Subcutaneous adipose tissue (tissue), 4 donors: ENCODE measurements around the gene ATP6AP2. TPM values are rescaled to one million over a fixed set of nuclear protein-coding genes. Genes with fewer than 3 reads are reported as not detected.

Experiments used
- small RNA-seq: library from RNA; depleted of rRNA; stranded (forward); fragments of <200 nt; gene quantifications from one replicate; pipeline ENCODE3, GENCODE V24; 2016
- total RNA-seq, 4 donors: library from RNA; depleted of rRNA; stranded (reverse); fragments of >200 nt; gene quantifications; one replicate each; pipeline ENCODE4 v1.1.0, GENCODE V29; 2016
- TF ChIP-seq, protein P1 (sequence below): fragments of 450-650 bp; IDR thresholded peaks from one replicate; pipeline ENCODE4 v1.5.1; 2016; ENCODE audit warnings: low read depth, mild to moderate bottlenecking, control low read depth, antibody characterized with exemption, moderate library complexity

ATP6AP2 gene
- total RNA-seq, 4 donors from 2014 or later: 65.6 to 235 (median 156) TPM

DNA sequence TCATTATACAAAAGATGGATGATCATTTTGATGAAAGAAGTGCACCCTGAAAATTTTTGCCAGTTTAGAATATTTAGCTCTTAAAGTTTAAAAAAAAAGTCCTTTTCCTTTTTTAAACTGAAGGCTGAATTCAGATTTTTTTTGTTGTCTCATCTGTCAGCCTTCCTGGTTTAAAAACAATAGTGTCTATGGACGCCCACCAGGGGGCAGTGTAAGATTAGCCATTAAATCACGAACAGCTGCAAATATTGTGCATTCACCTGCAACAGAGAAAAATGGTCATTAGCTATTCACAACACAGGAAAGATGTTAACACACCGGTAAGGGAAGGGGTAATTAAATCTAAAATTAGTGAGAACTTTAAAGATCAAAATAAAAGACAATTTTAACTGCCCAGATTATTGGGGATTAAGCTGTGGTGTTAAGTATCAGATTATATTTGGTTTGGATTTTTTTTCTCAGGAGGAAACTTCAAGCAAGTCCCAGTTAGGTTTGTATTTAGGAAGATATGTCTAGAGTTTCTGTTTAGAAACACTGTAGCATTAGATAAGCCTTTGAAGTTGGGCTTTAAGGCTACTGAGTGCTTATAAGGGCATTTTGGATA, 71.0 kb downstream of the ATP6AP2 start:
- TF ChIP-seq, protein P1, sequence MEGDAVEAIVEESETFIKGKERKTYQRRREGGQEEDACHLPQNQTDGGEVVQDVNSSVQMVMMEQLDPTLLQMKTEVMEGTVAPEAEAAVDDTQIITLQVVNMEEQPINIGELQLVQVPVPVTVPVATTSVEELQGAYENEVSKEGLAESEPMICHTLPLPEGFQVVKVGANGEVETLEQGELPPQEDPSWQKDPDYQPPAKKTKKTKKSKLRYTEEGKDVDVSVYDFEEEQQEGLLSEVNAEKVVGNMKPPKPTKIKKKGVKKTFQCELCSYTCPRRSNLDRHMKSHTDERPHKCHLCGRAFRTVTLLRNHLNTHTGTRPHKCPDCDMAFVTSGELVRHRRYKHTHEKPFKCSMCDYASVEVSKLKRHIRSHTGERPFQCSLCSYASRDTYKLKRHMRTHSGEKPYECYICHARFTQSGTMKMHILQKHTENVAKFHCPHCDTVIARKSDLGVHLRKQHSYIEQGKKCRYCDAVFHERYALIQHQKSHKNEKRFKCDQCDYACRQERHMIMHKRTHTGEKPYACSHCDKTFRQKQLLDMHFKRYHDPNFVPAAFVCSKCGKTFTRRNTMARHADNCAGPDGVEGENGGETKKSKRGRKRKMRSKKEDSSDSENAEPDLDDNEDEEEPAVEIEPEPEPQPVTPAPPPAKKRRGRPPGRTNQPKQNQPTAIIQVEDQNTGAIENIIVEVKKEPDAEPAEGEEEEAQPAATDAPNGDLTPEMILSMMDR: no peak

DNA sequence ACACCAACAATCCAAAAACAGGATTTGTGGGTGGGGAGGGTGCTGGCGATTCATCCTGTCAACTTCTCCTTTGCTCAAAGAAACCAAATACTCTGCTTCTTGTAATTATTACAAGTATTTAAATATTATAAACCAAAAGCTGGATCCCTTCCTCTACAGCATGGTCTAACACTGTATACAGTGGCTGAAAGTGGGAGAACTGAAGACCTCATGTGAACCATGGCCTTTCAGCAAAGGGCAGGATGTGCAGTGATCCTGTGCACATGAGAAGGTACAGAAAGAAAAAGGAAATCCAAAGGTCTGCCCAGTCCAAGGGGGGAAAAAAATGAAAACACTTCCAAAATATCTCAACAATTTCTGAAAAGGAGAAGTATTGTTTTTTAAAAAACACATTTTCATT, 71.9 kb downstream of the ATP6AP2 start:
- TF ChIP-seq, protein P1: no peak

DNA sequence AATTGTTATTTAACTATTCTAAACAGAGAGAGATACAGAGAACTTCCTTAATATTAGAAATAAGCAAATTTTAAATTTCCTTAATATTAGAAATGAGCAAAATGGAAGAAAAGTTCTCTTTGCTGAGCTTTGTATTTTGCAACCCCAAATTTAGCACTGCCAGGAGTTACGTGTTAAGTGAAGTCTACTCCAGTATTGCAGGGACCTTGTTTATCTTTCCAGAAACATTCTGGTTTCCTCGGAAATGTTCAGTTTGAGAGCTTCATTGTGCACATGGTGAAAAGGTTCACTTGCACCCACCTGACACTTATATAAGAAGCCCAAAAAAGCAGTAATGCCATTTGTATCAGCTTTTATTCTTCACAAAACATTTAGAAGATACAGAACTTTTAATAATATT, 72.8 kb downstream of the ATP6AP2 start:
- TF ChIP-seq, protein P1: no peak

Small RNAs within 50 kb of the gene (small RNA-seq; reads per million reads assigned to genes)
- not detected for gene RNU7-164P

Other genes with a start within 250 kb of the ATP6AP2 start
- gene MPC1L, start 42.5 kb downstream of the ATP6AP2 start, total RNA-seq: not detected
- 10 to 100 TPM; 13.7 to 28.4 (median 23.6) TPM for gene CXorf38, start 66.6 kb downstream of the ATP6AP2 start, total RNA-seq
- 10 to 100 TPM; 24.7 to 39.3 (median 31.8) TPM for gene MED14, start 154.6 kb downstream of the ATP6AP2 start, total RNA-seq